Kidney (tissue), 14 donors: Measurements from ENCODE around the gene APP. TPM values are rescaled to one million over a fixed set of nuclear protein-coding genes. Genes with fewer than 3 reads are reported as not detected.

ENCODE experiments used
- DNase-seq, 5 donors: peaks; one replicate each; pipeline ENCODE4 v3.0.0-alpha.2; 2013 to 2020
- FAIRE-seq: peaks from 2 replicates; lab custom pipeline; 2012; peaks lifted over from hg19 to GRCh38; lab: Jason Lieb, UNC
- H3K27ac ChIP-seq, 2 donors: one replicate each; pipeline ENCODE4 v1.7.0; 2013; ENCODE audit warnings: low read depth in 2 of 2, low read length in 2 of 2, inconsistent platforms in 1 of 2
- H3K27me3 ChIP-seq: one replicate; pipeline ENCODE4 v1.7.1; 2013; ENCODE audit warnings: low read length, inconsistent platforms; ENCODE audit not compliant: control insufficient read depth, insufficient read depth
- H3K36me3 ChIP-seq, 3 donors: one replicate each; pipeline versions ENCODE4 v1.7.0 to v1.7.1; 2013; ENCODE audit warnings: low read length in 3 of 3, control low read depth in 1 of 3, inconsistent platforms in 1 of 3; ENCODE audit not compliant: insufficient read depth in 3 of 3, control insufficient read depth in 2 of 3
- H3K4me1 ChIP-seq, 3 donors: one replicate each; pipeline versions ENCODE4 v1.7.0 to v1.7.1; 2013; ENCODE audit warnings: low read length in 3 of 3, inconsistent platforms in 1 of 3, low read depth in 1 of 3; ENCODE audit not compliant: control insufficient read depth in 2 of 3, insufficient read depth in 2 of 3
- H3K4me3 ChIP-seq, 3 donors: one replicate each; pipeline versions ENCODE4 v1.7.0 to v1.8.1; 2013; ENCODE audit warnings: low read length in 3 of 3, control low read depth in 1 of 3, inconsistent platforms in 1 of 3
- H3K9ac ChIP-seq, 3 donors: one replicate each; pipeline versions ENCODE4 v1.7.0 to v1.7.1; 2013; ENCODE audit warnings: low read length in 3 of 3, control low read depth in 1 of 3, inconsistent platforms in 1 of 3
- H3K9me3 ChIP-seq, 3 donors: one replicate each; pipeline versions ENCODE4 v1.7.0 to v1.7.1; 2013; ENCODE audit warnings: low read length in 3 of 3, control low read depth in 1 of 3, inconsistent platforms in 1 of 3; ENCODE audit not compliant: control insufficient read depth in 2 of 3, insufficient read depth in 1 of 3
- CTCF ChIP-seq: IDR thresholded peaks from 3 replicates; pipeline ENCODE4 v1.5.1; 2012; ENCODE audit warnings: mild to moderate bottlenecking, moderate library complexity, borderline replicate concordance; ENCODE audit not compliant: insufficient read depth; ENCODE audit errors: extremely low read depth
- intact Hi-C: fragments of 100-400 bp; cut with DNase I; formaldehyde crosslinking; loops from one replicate; pipeline ENCODE4 v1.11.1; 2022
- polyA plus RNA-seq: library from polyadenylated mRNA; stranded (reverse); fragments of 350-450 nt; fragmentation: Illumina TruSeq; extraction: RNeasy Lipid Tissue Mini Kit (QIAGEN cat#74804); gene quantifications from one replicate; pipeline ENCODE4 v1.2.3, GENCODE V29; 2014; ENCODE audit warnings: low read depth, low replicate concordance; ENCODE audit not compliant: insufficient read depth
- total RNA-seq: library from RNA; stranded (reverse); fragmentation: NEBNext Ultra II Directional; extraction: Animal tissue kit (Norgen Biotek cat#: 25700); gene quantifications from one replicate; pipeline ENCODE4 v1.2.1, GENCODE V29; 2021
- donor health status: control.
- donor health status: control.
- donor health status: control.
- donor health status: control.
- donor health status: control.
- donor health status: DM: yes; HTN: yes; CAD: no.
- donor health status: Normal renal cell carcinoma (clear cell type).

APP gene
- total and polyA plus RNA-seq, 2 donors from 2014 or later, result 472 to 1,303 TPM

GRCh38 chr21:26068776-26069175, 101.8 kb downstream of the APP start:
- no peak for TF ChIP-seq CTCF
- intact Hi-C loops, result no loop called here
- Histone ChIP-seq H3K27ac (no peak overlapping the region), H3K4me3 (no peak overlapping the region), H3K27me3 (no peaks in the 10 kb centered on the region), H3K9me3 (no peaks in the 10 kb centered on the region), H3K4me1 (peaks cover 5 to 18% (median 7%) of the 10 kb centered on the region in 3 donors), H3K36me3 (no peaks in the 10 kb centered on the region), H3K9ac (no peak overlapping the region)
- DNase-seq, result no peak
- FAIRE-seq, result no peak

GRCh38 chr21:26067836-26068594, 102.6 kb downstream of the APP start:
- FAIRE-seq, result no peak
- intact Hi-C loops, result no loop called here
- Histone ChIP-seq H3K4me1 (peaks cover 5 to 18% (median 7%) of the 10 kb centered on the region in 3 donors), H3K4me3 (no peak overlapping the region), H3K27me3 (no peaks in the 10 kb centered on the region), H3K9me3 (no peaks in the 10 kb centered on the region), H3K36me3 (no peaks in the 10 kb centered on the region), H3K9ac (no peak overlapping the region), H3K27ac (no peak overlapping the region)
- peak in 1 of 5 donors; percentile 57 for DNase-seq
- no peak for TF ChIP-seq CTCF

GRCh38 chr21:26064506-26064905, 106.1 kb downstream of the APP start:
- no peak for FAIRE-seq

More at GRCh38 chr21:26064506-26064905, 106.1 kb downstream of the APP start:
- intact Hi-C loops, result no loop called here
- Histone ChIP-seq H3K9me3 (no peaks in the 10 kb centered on the region), H3K27ac (no peak overlapping the region), H3K36me3 (no peaks in the 10 kb centered on the region), H3K4me3 (no peak overlapping the region), H3K27me3 (no peaks in the 10 kb centered on the region), H3K4me1 (peaks cover 0 to 6% (median 3%) of the 10 kb centered on the region in 3 donors), H3K9ac (no peak overlapping the region)
- TF ChIP-seq CTCF, result no peak
- no peak for DNase-seq
